ENCODE results near the gene ERVW-1.

ERVW-1 gene

DNA sequence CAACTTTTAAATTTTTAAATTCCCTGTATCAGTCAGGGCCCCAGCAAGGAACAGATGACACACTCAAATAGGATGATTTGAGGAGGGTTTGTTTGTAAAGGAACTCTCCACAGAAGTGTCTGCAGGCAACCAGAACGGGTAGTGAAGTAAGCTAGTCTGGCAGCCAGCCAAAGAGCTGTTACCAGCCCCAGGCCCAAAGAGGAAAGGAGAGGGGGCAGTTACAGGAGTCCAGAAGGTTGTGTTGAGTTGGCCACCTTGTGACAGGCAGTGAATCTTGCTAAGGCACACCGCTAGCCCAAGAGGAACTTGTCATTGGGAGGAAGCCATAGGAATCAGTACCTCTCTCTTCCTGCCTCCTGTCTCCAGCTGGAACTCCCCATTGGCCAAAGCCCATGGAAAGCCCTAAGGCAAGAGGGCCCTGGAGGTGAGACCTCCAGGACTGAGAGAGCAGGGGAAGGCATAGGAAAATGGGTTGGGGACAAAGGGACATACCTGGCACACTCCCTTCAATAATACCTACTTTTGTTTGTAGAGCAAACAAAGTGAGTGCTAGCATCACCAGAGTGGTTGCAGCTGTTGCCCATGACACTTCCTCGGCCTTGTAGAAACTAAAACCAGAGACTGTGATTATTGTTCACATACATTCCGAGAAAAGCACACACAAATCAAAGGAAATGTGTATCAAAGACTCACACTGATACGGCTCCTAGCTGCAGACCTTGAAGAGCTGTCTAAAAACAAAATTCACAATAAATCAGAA lies 55.9 kb downstream of the ERVW-1 start:
- no peak for DNase-seq

Measured in NCI-H1930 (cell line).